Anterior cingulate cortex (tissue), 58 donors: Measurements from ENCODE around the gene ABTB2.
A peak's percentile ranks its signal among the peaks of the same experiment; 100 is the strongest.

ENCODE experiments used
- DNase-seq, 58 donors: peaks; one replicate each; lab custom pipeline; 2025; lab: John Stamatoyannopoulos, UW

Gene ABTB2

DNA sequence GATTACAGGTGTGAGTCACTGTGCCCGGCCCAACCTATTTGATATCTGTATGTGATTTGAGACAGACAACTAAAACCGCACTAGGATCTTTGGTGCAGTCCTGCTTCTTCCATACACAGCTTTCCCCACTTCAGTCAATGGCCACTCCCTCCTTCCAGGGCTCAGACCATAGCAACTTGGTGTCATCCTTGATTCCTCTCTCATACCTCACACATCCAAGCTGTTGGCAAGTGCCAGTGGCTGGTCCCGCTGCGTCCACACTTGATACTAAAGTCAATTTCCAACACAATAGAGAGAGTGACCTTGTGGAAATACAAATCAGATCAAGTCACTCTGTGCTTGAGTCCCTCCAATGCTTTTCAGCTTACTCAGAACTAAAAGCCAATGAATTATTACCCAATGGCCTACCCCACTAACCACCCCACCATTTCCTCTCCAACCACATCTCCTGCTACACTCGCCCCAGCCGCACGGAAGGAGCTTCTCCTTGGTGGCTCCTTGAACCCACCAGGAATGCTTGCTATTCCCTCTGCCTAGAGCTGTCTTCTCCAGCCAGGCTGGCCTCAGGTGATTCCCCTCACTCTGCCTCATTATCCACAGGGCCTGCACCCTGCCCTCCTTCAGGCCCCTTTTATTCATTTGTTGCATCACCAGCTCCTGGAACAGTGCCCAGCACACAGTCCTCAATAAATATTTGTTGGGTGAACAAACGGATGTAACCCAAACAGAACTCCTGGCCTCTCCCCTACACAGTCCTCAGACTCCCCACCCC lies 12.9 kb downstream of the ABTB2 start:
- peak in 1 of 58 donors; percentile 41 for DNase-seq

DNA sequence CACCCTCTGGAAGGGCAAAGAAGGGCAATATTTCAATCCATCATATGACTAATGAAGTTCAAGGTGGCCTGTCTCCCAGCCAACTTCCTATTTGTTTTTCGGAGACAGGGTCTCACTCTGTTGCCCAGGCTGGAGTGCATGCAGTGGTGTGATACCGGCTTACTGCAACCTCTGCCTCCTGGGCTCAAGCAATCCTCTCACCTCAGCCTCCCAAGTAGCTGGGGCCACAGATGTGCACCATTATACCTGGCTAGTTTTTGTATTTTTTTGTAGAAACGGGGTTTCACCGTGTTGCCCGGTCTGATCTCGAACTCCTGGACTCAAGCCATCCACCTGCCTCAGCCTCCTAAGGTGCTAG lies 13.4 kb downstream of the ABTB2 start:
- DNase-seq: no peak

DNA sequence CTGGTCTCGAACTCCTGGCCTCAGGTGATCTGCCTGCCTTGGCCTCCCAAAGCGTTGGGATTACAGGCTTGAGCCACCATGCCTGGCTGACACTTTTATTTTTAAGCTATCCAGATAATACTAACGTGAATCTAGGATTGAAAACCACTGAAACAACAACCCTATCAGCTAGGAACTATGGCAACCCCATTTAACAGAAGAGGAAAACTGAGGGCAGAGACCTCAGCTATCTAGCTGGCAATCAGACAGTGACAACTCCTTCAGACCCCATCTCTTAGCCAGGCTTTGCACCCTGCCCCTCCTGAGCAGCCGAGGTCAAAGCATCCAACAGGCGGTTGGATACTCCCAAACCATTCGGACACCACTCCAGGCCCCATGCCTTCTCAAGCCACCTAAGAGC lies 14.1 kb downstream of the ABTB2 start:
- DNase-seq: no peak

DNA sequence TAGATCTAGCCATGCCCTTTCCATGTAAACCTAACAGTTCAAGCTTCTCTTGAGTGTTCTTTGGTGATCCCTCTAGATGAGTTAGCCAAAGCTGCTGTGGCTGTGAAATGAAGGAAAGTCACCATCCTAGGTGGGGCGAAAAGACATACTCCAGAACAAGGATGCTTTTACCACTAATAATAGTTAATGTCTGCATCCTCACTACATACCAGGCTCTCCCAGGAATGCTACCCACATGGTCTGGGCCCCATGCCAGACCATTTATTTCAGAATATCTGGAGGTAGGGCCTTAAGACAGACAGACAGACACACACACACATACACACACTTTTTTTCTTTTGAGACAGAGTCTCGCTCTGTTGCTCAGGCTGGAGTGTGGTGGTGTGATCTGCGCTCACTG lies 14.7 kb downstream of the ABTB2 start:
- no peak for DNase-seq

DNA sequence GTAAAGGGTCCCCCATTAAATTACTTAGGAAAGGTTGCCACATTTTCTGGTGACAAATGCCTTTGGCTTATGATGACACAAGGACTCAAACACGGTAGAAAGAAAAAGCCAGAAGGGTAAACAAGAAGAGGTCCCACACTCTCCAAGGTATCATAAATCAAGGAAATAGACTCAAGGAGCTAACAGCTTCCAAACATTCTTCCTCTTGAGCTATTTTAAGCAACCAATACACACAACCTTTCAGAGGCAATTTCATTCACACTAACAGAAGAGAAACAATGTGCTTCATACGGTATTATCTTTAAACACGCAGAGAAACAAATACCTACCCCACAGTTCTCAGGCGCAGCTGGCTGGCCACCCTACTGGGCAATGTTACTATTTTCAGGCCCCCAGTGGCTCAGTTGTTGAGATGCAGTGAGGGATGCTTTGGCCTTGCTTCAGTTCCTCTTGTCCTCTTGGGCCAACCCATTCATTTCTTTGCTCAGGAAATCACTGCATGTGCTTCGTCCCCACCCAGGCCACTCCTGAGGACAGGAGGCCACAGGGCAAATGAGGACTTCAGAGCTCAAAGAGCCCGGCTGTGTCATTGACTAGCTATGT lies 15.8 kb downstream of the ABTB2 start:
- no peak for DNase-seq

DNA sequence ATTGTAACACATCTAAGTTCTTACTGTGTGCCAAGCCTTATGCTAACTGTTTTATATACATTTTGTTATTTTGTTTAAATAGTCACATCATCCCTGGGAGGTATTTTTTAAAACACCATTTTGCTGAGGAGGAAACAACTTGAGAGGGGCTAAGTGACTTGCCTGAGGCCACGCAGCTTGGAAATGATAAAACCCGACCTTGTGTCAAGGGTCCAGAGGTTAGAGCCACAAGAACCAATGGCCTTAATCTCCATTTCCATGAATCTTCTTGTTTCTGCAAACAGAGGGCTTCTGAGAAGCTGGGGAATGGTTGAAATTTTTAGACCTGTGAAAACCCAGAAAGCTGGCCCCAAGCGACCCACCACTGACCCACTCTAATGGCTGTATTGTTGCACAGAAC lies 16.7 kb downstream of the ABTB2 start:
- DNase-seq: no peak

DNA sequence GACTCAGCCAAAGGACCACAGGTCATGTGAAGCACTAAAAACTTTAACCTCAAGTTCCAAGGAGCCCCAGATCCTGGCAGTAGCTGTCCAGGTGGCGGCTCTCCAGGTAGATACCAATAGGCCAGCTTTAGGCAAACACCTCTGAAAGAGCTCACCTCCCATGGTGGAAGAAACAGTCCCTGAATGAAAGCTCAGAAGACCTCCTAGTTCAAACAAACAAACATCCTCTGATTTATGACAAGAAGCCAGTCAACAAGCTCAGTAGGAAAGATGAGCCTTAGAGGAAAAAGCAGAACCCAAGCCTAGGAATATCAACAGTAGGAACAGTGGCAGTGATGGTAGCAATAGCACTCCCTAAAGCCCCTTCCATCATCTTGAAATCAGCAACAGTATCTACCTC lies 17.2 kb downstream of the ABTB2 start:
- DNase-seq: no peak

DNA sequence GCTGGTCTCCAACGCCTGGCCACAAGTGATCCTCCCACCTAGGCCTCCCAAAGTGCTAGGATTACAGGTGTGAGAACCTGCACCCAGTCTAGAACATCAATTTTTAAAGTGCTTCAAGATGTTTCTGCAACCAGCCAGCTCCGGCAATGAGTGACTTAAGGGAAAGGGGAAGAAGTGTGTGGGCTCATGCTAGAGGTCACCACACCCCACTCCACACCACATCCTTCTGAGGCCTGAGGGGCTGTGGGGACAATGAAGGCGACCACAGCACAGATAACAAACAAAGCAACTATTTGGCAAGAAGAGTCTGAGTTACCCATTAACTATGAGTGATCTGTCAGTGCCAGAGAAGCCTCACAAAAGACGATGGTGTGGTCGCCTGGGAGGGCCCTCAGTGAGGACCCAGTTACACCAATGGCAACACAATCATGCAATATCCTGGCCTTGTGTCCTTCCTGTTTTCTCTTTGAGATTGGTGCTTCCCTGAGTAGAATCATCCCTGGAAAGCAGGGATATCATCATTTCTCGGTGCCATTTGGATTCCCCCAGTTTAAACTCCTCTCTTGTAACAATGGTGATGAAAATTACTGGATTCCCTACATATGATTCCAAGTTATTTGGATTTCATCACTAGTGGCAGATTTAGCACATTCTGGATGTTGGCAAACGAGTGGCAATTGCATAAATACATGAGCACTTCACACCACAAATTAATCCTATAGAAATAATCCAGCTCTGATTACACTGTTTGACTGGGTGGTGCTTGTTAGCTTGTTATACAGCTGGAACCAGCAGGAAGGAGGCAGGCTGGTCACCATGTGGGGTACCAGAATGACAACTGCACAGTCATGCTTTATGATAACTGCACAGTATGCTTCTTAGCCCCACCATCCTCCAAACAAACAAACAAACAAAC lies 18.4 kb downstream of the ABTB2 start:
- no peak for DNase-seq

DNA sequence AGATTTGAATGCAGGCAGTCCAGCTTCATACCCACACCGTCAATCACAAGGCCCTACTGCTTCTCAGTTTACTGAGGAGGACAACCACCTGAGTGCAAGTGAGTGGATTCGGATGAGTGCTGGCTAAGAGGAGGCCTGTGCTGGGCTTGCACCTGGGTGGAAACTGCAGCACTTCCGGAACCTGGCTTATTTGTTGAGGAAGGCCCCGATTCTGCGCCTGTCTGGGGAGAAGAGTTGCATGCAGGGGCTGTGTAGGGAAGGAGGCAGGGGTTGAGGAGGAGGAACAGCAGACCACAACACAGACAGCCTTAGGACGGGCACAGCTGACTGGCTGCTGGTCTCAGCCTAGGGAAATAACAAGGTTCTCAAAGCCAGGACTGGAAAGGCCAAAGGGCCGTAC lies 20.8 kb downstream of the ABTB2 start:
- DNase-seq: no peak

DNA sequence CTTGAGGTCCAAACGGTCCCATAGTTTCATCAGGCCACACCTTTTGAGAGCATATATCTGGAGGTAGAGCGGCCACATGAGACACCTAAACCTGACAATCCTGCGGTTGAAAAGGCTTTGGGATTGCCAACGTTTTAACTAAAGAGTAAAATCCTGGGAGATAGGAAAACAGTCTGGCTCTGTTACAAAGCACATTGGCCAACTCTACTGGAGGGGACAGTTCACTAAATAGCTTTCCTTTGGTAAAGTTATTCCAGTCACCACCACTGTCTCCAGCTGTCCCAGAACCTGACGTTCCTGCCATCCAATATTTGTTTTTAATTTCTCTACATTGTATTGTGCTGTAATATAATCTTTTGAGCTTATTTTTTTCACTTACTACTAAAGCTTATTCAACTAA lies 22.0 kb downstream of the ABTB2 start:
- no peak for DNase-seq

DNA sequence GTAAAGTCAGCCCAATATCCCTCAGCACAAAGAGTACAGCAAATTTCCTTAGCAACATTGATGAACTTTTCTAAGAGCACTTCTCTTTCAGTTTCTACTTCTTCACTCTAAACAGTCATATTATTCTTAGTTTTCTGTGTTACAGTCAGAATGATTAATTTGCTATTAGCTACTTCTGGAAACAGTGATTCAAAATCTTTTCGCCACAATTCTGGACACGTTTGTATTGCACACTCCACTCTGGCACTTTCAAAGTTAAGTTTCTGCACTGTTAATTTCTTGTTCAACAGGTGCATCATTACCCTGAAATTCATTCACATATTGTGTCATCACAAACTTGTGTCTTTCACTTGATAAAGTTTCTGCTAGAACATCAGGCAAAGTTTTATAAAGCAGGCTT lies 22.5 kb downstream of the ABTB2 start:
- no peak for DNase-seq

DNA sequence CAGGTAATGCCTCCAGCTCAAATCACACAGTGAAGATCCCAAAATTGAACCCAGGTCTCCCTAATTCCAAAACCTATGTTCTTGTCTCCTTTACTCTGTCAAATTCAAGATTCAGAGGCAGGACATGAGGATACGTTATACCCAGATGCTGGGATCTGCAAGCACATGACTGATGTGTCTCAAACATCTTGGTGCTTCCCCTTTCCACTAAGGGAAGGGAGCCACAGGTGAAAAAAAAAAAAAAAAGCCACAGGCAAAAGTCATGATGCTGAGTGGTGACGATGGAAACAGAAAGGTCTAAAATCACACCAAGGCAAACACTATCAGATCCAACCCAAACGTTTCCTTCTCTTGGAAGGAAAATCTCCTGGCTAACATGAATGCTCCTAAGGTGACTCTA lies 24.0 kb downstream of the ABTB2 start:
- DNase-seq: no peak

DNA sequence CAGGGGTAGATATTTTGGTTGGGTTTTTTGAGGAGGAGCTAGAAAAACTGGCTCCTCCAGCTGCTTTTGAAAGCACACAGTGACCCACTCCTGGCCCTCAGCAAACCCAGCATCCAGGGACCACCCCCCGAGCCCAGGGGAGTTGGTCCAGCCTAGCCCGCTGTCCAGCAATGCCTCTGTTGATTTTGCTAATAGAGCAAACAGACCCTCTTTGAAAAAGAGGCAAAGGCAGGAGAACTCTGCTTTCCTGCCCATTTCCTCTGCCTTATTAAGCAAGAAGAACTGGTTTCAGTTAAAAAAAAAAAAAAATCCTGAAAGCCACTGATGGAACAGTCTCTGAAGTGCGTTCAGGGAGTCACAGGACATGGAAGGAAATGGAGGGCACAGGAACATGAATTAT lies 25.3 kb downstream of the ABTB2 start:
- peak in 12 of 58 donors; percentile 3 to 38 (median 17) for DNase-seq

DNA sequence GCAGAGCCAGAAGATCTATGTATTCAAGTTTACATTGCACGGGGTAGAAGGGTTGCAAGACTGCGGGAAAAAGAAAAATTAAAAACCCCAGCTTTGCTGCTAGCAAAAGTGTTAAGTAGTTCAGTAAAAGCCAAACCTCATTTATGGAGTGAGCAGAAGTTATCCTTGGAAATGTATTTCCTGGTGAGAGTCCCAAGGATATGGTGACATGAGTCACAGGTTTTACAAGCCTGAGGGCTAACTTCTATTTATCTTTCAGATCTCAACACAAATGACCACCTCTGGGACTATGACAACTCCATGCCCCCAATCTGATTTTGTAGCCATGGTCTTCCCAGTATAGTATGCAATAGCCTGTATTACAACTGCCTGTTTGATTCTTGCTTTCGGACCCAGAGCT lies 26.1 kb downstream of the ABTB2 start:
- DNase-seq: no peak

DNA sequence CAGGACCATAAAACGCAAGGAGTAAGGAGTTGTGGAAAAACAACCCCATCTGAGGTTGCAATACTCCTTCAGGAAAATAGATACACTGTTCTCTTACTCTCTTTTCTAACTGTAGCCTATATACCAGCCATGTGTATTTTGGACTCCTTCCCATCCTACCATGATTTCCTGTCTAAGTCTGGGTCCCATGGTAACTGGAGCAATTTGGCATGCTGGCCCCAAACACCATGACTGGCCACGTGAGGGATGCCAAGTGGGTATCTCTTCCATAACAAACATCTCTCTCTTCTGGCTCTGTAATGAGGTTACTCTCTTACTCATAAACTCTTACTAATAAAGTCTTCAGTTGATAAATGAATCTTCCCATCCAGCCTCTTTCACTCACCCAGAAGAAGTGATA lies 26.5 kb downstream of the ABTB2 start:
- DNase-seq: no peak

DNA sequence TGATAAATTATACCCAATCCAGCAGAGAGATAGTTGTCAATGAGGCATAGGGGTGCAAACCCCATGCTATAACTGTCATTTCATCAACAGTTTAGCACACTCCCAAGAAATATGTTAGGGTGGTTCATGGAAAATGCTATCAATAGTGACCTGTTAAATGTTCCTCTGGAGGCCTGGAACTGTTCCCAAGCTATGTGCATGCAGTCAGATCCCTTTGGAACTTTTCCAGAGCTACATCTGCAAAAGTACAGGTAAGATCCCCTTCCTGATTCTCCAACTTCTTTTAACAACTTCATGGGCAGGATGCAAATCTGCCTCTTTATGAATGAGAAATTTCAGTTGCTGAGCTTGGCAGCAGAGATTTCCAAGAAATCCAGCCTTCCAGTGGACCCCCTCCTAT lies 27.2 kb downstream of the ABTB2 start:
- DNase-seq: no peak

DNA sequence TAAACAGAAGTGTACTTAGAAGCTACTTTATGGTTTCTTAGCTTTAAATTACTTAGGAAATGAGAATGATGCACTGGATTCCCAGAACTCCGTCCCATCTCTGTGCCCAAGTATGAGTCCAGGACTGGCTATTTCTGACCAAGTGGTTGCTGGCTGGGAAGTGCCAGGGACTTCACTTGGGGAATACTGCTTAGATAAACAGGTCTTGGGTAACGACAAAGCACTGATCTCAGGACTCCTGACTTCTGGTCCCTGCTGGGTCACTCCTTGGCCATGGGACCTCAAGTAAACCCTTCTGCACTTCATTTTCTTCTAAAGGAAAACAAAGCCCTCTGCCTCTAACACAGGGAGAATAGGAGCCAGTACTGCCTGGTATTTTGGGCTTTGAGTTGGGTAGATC lies 27.9 kb downstream of the ABTB2 start:
- no peak for DNase-seq

DNA sequence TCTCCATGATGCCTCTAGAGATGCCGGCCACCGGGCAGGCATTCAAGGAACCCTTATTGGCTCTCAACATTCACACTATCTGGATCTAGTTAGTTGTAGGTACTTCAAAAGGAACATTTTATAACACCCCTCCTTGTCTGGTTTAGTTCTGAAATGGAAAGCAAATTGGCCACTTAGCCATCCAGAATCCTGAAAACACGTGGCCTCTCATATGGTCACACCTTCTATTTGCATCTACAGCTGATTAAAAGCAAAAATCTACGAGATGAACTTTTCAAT lies 29.2 kb downstream of the ABTB2 start:
- DNase-seq: no peak

DNA sequence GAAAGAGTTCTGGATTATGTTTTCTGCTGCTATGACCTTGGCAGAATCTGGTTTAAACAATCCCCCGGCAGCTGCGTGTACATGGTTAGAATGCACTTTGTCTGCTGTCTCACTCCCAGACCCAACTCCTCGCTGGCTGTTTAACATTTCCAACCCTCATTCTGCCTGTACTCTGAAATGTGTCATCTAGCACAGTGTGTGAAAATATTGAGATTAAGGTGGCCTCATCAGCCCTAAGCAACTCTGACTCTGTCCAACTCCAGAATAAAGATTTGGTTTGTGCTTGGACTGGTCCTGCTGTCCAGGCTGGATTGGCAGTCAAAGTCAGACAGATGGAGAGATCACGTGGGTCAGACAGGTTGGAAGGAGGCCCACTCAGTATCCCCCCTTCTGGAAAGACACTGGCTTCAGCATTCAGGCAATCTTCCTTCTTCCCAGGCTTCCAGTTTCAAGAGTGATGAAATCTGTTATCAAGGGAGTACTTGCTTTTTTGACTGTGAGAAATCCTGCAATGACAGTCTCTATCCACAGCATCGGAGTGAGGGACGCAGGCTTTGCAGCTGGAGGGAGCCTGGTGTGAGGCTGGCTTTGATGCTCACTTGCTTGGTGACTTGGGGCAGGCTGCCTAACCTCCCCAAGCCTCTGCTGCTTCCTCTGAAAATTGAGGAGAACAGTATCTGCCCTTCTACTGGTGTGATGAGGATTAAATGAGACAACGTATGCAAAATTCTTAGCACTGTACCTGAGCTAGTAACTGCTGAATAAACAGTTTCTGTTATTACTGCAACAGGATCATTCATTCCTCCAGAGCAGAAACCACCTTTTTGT lies 29.8 kb downstream of the ABTB2 start:
- DNase-seq: peak in 28 of 58 donors; percentile 8 to 77 (median 35)

DNA sequence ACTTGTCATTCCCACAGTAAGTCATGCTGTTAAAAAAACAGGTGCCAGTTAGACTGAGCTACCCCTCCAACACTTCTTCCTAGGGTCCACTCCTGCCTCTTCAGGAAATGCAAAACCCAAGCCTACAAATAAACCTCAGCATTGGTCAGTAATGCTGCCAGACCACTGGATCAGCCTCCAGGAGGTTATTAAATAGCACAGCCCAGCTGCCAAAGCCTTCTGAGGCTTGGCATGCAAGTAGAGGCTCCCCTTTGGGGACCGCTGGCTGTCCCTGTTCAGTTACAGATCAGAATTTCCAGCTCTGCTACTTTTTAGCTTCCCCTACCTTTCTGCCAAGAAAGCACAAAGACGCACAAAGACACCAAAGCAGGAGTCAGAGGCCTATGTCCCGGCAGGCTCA lies 33.3 kb downstream of the ABTB2 start:
- peak in 3 of 58 donors; percentile 7 to 18 (median 7) for DNase-seq

DNA sequence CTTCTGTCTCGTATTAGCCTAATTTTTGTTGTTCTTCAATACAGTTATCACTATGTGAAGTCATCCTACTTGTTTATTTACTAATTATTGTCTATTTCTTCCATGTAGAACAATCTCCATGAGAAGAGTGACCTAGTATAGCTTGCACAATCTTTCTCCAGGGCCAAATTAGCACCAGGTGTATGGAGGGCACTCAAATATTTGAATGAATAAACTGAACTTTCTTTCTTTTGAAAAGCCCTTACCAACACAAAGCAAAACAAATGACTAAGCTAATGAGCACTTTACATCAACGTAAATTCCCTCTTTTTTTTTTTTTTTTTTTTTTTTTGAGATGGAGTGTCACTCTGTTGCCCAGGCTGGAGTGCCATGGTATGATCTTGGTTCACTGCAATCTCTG lies 34.2 kb downstream of the ABTB2 start:
- DNase-seq: no peak
